Loucy (cell line): ENCODE data around the gene CAPS.

Experiments
- EZH2phosphoT487 ChIP-seq: fragments of 200-600 bp; IDR thresholded peaks from 2 replicates; pipeline ENCODE4 v1.6.1; 2018; ENCODE audit warnings: antibody characterized with exemption, mild to moderate bottlenecking, moderate library complexity, borderline replicate concordance
- TF ChIP-seq, protein P1 (sequence below): fragments of 200-600 bp; sonication (generic); conservative IDR thresholded peaks from 2 replicates; pipeline ENCODE4 v1.5.1; 2014; ENCODE audit warnings: mild to moderate bottlenecking, antibody characterized with exemption, low read length

DNA sequence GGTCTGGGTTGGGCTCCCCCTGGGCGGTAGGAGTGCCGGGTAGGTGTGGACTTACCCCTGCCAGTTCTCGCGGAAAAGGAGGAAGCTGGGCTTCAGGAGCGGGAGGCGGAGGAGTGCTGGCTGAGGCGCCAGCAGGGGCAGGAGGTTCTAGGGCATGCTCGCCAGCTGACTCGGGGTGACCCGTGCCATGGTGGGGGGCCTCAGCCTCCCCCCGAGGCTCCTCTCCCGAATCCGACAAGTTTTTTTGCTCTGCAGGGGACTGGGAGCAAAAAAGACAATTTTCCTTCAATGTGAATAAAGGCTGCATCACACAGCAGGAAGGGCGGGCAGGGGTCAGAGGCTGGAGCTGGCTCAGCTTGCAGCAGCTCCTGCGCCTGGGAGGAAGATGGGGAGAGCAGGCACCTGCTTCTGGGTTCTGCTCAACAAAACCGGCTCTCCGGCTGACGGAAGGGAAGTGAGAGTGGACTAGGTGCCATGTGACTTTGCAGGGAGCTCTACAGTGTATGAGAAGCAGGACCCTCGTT lies 37.3 kb downstream of the CAPS start:
- TF ChIP-seq, protein P1, sequence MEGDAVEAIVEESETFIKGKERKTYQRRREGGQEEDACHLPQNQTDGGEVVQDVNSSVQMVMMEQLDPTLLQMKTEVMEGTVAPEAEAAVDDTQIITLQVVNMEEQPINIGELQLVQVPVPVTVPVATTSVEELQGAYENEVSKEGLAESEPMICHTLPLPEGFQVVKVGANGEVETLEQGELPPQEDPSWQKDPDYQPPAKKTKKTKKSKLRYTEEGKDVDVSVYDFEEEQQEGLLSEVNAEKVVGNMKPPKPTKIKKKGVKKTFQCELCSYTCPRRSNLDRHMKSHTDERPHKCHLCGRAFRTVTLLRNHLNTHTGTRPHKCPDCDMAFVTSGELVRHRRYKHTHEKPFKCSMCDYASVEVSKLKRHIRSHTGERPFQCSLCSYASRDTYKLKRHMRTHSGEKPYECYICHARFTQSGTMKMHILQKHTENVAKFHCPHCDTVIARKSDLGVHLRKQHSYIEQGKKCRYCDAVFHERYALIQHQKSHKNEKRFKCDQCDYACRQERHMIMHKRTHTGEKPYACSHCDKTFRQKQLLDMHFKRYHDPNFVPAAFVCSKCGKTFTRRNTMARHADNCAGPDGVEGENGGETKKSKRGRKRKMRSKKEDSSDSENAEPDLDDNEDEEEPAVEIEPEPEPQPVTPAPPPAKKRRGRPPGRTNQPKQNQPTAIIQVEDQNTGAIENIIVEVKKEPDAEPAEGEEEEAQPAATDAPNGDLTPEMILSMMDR = no peak
- no peak for TF ChIP-seq EZH2phosphoT487
